Measurements from ENCODE around the gene TBCEL.

Gene TBCEL

DNA sequence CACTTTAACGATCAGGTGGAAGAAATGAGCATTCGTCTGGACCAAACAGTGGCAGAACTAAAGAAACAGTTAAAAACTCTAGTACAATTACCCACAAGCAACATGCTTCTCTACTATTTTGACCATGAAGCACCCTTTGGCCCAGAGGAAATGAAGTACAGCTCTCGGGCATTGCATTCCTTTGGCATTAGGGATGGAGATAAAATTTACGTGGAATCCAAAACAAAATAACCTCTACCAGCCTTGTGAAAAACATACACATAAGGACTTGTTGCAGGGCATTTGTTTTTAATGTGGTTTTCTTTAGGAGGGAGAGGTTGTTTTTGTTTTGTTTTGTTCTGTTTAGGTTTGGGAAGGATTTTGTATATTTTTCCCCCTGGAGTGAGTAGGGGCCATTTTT lies 63.0 kb downstream of the TBCEL start:
- Mint-ChIP-seq H3K4me3 (no peak overlapping the region), H3K9me3 (no peaks in the 10 kb centered on the region), H3K4me1 (ENCODE audit: low read depth in 2 of 2) (no peaks in the 10 kb centered on the region), H3K27me3 (no peaks in the 10 kb centered on the region), H3K36me3 (ENCODE audit: insufficient read depth) (peaks cover 11% of the 10 kb centered on the region), H3K27ac (no peak overlapping the region)
- DNase-seq: no peak
- no peak for ATAC-seq (replicated peaks)

DNA sequence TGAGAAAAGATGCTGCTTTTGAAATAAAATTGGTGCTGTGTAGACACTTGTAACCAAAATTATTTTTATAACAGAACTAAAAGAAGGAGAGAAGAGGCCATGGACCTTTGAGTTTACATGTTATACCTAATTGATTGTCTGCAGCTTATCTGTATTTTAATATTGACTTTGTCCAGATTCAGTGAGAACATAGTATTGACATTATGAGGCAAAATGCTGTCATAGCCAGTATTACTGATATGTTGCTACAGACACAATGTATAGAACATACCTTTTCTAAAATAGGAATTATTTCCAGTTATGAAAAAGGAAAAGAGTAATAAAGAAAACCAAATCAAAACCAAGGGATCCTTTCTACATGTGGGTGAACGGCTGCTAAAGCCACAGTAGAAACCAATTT lies 65.7 kb downstream of the TBCEL start:
- Mint-ChIP-seq H3K27me3 (no peaks in the 10 kb centered on the region), H3K27ac (no peak overlapping the region), H3K4me3 (no peak overlapping the region), H3K36me3 (ENCODE audit: insufficient read depth) (peaks cover 11% of the 10 kb centered on the region), H3K9me3 (no peaks in the 10 kb centered on the region), H3K4me1 (ENCODE audit: low read depth in 2 of 2) (no peaks in the 10 kb centered on the region)
- DNase-seq (no peak), ATAC-seq (replicated peaks) (no peak)

DNA sequence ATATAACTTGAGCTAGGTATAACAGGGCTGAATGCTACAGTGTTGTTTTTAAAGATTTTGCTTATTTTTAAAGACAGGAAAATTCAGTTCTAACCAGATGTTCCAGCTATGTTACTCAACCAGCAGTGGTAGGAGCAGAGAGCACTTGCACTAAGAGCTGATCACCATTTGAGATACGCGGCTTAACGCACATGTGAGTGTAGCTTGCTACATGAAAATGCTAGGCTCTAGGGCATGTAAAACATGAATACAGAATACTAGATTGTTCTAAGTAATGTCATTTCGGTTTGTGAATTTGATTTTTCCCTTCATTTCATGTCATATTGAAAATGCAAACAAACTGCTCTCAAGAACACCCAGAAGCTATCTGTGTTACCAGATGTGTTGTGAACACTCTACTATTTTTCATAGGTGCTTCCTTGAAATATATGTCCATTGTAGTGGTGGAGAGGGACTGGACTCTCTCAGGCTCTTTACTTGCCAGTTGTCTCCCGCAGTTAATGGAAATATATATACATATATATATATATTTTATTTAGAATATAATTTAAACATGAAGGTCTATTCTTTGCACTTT lies 66.3 kb downstream of the TBCEL start:
- DNase-seq: no peak
- Mint-ChIP-seq H3K27ac (no peak overlapping the region), H3K4me3 (no peak overlapping the region), H3K9me3 (no peaks in the 10 kb centered on the region), H3K4me1 (ENCODE audit: low read depth in 2 of 2) (no peaks in the 10 kb centered on the region), H3K27me3 (no peaks in the 10 kb centered on the region), H3K36me3 (ENCODE audit: insufficient read depth) (peaks cover 8% of the 10 kb centered on the region)
- ATAC-seq (replicated peaks): no peak

DNA sequence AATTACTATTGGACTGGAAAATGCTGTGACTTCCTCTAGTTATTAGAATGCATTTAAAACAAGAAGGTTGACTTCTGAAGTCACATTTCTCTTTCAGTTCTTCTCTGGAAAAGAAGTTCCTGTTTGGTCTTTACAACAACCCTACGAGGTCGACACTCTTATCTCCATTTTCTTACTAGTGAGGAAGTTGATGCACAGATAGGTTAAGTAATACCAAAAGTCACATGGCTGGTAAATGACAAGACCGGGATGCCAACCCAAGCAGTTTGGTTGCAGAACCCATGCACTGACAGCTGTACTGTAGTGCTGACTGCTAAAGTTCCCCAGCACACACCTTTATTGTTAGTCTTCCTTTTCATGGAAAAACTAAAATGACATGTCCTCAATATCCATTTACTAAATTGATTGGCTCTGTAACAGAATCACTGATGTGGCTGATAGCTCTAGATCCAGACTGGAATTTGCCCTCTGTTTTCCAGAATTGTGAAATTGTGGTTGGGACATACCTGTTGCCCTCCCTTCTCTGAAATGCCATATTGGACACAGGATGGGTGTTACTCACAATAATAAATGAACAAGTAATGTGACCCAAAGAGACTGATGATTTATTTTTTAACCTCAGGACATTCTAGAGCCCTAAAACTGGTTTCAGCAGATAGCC lies 67.7 kb downstream of the TBCEL start:
- ATAC-seq (replicated peaks): no peak
- DNase-seq: no peak
- H3K27me3 Mint-ChIP-seq: no peaks in the 10 kb centered on the region
- H3K9me3 Mint-ChIP-seq: no peaks in the 10 kb centered on the region
- H3K27ac Mint-ChIP-seq: no peak overlapping the region
- no peaks in the 10 kb centered on the region for H3K4me1 Mint-ChIP-seq (ENCODE audit: low read depth in 2 of 2)
- no peak overlapping the region for H3K4me3 Mint-ChIP-seq
- H3K36me3 Mint-ChIP-seq (ENCODE audit: insufficient read depth): peaks cover 5% of the 10 kb centered on the region

GRCh38 chr11:121095561-121095960 lies 71.7 kb downstream of the TBCEL start:
- H3K4me1 Mint-ChIP-seq (ENCODE audit: low read depth in 2 of 2): no peaks in the 10 kb centered on the region
- ATAC-seq (replicated peaks) (no peak), DNase-seq (no peak)
- H3K27me3 Mint-ChIP-seq: peaks cover 0 to 12% of the 10 kb centered on the region in 2 donors
- no peaks in the 10 kb centered on the region for H3K36me3 Mint-ChIP-seq (ENCODE audit: insufficient read depth)
- no peak overlapping the region for H3K4me3 Mint-ChIP-seq
- H3K9me3 Mint-ChIP-seq: no peaks in the 10 kb centered on the region
- H3K27ac Mint-ChIP-seq: no peak overlapping the region

GRCh38 chr11:121099364-121099763 lies 75.5 kb downstream of the TBCEL start:
- Mint-ChIP-seq H3K27ac (no peak overlapping the region), H3K4me1 (ENCODE audit: low read depth in 2 of 2) (no peaks in the 10 kb centered on the region), H3K9me3 (no peaks in the 10 kb centered on the region), H3K4me3 (no peak overlapping the region), H3K27me3 (peaks cover 0 to 14% of the 10 kb centered on the region in 2 donors), H3K36me3 (ENCODE audit: insufficient read depth) (no peaks in the 10 kb centered on the region)
- no peak for ATAC-seq (replicated peaks)
- DNase-seq: no peak

DNA sequence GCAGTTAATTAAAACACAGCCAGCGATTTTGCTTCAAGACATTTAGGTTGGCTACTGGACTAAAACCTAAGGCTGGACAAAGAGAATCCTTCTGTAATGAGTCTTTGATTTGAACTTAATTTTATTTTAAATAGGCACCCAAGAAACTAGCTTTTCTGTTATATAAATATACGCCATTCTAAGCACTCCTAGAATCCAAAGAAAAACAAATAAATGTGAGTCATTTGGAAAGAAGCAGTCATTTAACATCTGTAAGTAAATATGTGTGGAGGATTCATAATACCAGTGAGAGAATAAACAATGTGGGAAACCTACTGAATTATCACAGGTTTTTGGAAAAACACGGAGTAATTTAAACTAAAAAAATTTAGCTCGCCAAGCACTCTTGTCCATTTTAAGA lies 76.0 kb downstream of the TBCEL start:
- H3K4me3 Mint-ChIP-seq: no peak overlapping the region
- no peaks in the 10 kb centered on the region for H3K9me3 Mint-ChIP-seq
- H3K27ac Mint-ChIP-seq: no peak overlapping the region
- H3K4me1 Mint-ChIP-seq (ENCODE audit: low read depth in 2 of 2): no peaks in the 10 kb centered on the region
- no peaks in the 10 kb centered on the region for H3K36me3 Mint-ChIP-seq (ENCODE audit: insufficient read depth)
- no peak for DNase-seq
- ATAC-seq (replicated peaks): no peak
- H3K27me3 Mint-ChIP-seq: peaks cover 0 to 19% of the 10 kb centered on the region in 2 donors

- no peak for ATAC-seq (replicated peaks)
- peaks cover 0 to 21% of the 10 kb centered on the region in 2 donors for H3K27me3 Mint-ChIP-seq
- H3K36me3 Mint-ChIP-seq (ENCODE audit: insufficient read depth): no peaks in the 10 kb centered on the region
- no peaks in the 10 kb centered on the region for H3K4me1 Mint-ChIP-seq (ENCODE audit: low read depth in 2 of 2)
- H3K9me3 Mint-ChIP-seq: no peaks in the 10 kb centered on the region
- H3K27ac Mint-ChIP-seq: no peak within 1 kb of the TSS
- no peak for DNase-seq
- no peak within 1 kb of the TSS for H3K4me3 Mint-ChIP-seq
These were observed 77.0 kb downstream of the TBCEL start, which contains the start of gene TECTA for GRCh38 chr11:121100943-121101342. Gene TECTA, plus strand, starts transcription at chr11:121101243. Its CDS starts 1,423 bp downstream, at chr11:121102666.

DNA sequence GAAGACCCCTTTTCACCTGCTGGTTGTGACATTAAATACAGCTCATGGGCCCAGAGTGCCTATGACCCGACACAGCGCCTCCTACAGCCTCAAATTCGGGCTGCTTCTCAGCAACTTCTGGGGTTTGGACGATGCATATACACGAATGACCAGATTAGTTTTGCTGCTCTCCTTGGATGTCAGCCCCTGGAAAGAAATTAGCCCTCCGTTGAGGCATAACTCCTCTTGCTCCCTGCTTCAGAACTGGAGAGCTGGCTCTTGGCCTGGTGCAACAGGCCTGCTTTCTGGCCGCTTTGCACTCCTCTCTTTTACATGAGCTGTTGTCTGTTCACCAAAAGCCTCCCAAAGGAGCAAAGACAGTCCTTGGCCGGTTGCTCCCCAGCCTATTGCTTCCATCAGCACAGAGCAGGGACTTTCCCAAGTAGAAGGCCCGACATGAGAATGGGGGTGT lies 80.4 kb downstream of the TBCEL start:
- H3K36me3 Mint-ChIP-seq (ENCODE audit: insufficient read depth): no peaks in the 10 kb centered on the region
- no peaks in the 10 kb centered on the region for H3K4me1 Mint-ChIP-seq (ENCODE audit: low read depth in 2 of 2)
- H3K4me3 Mint-ChIP-seq: no peak overlapping the region
- DNase-seq (no peak), ATAC-seq (replicated peaks) (no peak)
- no peak overlapping the region for H3K27ac Mint-ChIP-seq
- no peaks in the 10 kb centered on the region for H3K9me3 Mint-ChIP-seq
- peaks cover 0 to 9% of the 10 kb centered on the region in 2 donors for H3K27me3 Mint-ChIP-seq

- no peak for DNase-seq
- Mint-ChIP-seq H3K9me3 (no peaks in the 10 kb centered on the region), H3K27ac (no peak overlapping the region), H3K27me3 (peaks cover 0 to 9% of the 10 kb centered on the region in 2 donors), H3K4me1 (ENCODE audit: low read depth in 2 of 2) (no peaks in the 10 kb centered on the region), H3K36me3 (ENCODE audit: insufficient read depth) (no peaks in the 10 kb centered on the region), H3K4me3 (no peak overlapping the region)
- ATAC-seq (replicated peaks): no peak
These were observed 81.2 kb downstream of the TBCEL start for GRCh38 chr11:121105063-121105480.

DNA sequence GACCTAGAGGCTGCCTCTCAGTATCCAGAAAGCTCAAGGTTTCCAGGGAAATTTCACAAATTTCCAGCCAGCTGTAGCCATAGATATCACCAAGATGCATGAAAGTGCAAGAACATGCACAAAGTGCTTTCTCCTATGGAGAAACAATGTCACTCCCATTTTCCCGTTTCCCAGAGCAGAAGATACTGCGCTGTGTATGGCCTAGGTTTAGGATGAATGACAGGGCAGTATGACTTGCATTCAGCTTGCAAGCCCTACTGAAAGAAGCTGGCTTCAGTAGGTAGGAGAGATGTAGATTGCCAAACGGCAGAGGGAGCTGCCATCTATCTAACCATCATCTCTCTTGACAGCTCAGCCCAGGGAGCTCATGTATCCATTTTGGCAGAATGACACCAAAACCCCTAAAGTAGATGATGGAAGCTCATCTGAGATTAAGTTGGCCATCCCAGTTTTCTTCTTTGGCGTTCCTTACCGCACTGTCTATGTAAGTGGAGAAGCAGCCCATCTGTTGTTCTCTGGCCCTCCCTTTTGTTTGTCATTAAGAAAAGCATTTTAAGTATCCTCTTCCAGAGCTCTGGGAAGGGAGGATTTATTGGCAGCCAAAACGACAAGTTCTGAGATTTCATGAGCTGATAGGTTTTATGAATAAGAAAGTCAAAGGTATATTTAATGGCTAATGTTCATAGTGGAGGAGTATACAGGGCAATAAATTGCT lies 81.7 kb downstream of the TBCEL start:
- Mint-ChIP-seq H3K4me1 (ENCODE audit: low read depth in 2 of 2) (no peaks in the 10 kb centered on the region), H3K27me3 (peaks cover 0 to 9% of the 10 kb centered on the region in 2 donors), H3K4me3 (no peak overlapping the region), H3K27ac (no peak overlapping the region), H3K36me3 (ENCODE audit: insufficient read depth) (no peaks in the 10 kb centered on the region), H3K9me3 (no peaks in the 10 kb centered on the region)
- no peak for ATAC-seq (replicated peaks)
- no peak for DNase-seq

GRCh38 chr11:121106812-121107211 lies 82.9 kb downstream of the TBCEL start:
- no peaks in the 10 kb centered on the region for H3K4me1 Mint-ChIP-seq (ENCODE audit: low read depth in 2 of 2)
- no peak for ATAC-seq (replicated peaks)
- H3K4me3 Mint-ChIP-seq: no peak overlapping the region
- no peaks in the 10 kb centered on the region for H3K9me3 Mint-ChIP-seq
- peaks cover 11 to 15% of the 10 kb centered on the region in 2 donors for H3K27me3 Mint-ChIP-seq
- no peaks in the 10 kb centered on the region for H3K36me3 Mint-ChIP-seq (ENCODE audit: insufficient read depth)
- H3K27ac Mint-ChIP-seq: no peak overlapping the region
- no peak for DNase-seq

DNA sequence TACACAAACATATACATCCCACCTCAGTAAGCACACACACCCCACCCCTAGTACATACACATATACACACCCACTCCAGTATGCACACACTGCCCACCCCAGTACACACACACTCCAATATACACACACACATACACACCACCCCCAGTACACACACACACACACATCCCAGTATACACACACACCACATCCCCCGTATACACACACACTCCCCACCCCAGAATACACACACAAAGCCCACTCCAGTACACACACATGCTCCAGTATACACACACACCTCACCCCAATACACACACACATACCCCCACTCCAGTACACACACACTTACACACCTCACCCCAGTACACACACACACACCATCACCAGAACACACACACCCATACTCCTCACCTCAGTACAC lies 84.5 kb downstream of the TBCEL start:
- Mint-ChIP-seq H3K4me3 (no peak overlapping the region), H3K27ac (no peak overlapping the region), H3K9me3 (no peaks in the 10 kb centered on the region), H3K4me1 (ENCODE audit: low read depth in 2 of 2) (peaks cover 1 to 3% of the 10 kb centered on the region in 2 donors), H3K36me3 (ENCODE audit: insufficient read depth) (no peaks in the 10 kb centered on the region), H3K27me3 (peaks cover 20 to 27% of the 10 kb centered on the region in 2 donors)
- no peak for DNase-seq
- no peak for ATAC-seq (replicated peaks)

GRCh38 chr11:121109471-121109870 lies 85.6 kb downstream of the TBCEL start:
- no peak overlapping the region for H3K4me3 Mint-ChIP-seq
- DNase-seq (no peak), ATAC-seq (replicated peaks) (no peak)
- H3K27me3 Mint-ChIP-seq: peaks cover 20 to 33% of the 10 kb centered on the region in 2 donors
- peaks cover 1 to 3% of the 10 kb centered on the region in 2 donors for H3K4me1 Mint-ChIP-seq (ENCODE audit: low read depth in 2 of 2)
- H3K9me3 Mint-ChIP-seq: no peaks in the 10 kb centered on the region
- H3K27ac Mint-ChIP-seq: no peak overlapping the region
- H3K36me3 Mint-ChIP-seq (ENCODE audit: insufficient read depth): no peaks in the 10 kb centered on the region
